ENCODE data around the gene PPP1R36.

GRCh38 chr14:64541261-64541971, 8.3 kb upstream of the PPP1R36 start:
- TF ChIP-seq EP300 (IDR thresholded peaks at IDR 0.05) (no peak), CTCF (IDR thresholded peaks at IDR 0.05) (peak in 1 of 5 experiments; percentile 10), POLR2A (IDR thresholded peaks at IDR 0.05) (no peak)

Measured in tibial nerve (tissue), 4 donors.